ENCODE data around the gene LELP1. TPM values are rescaled to one million over a fixed set of nuclear protein-coding genes. Genes with fewer than 3 reads are reported as not detected.

Gene LELP1
- total and polyA plus RNA-seq, 10 donors, result not detected

GRCh38 chr1:153242160-153242559 is 38.9 kb downstream of the LELP1 start:
- Histone ChIP-seq H3K27ac (no peak overlapping the region), H3K9me3 (no peaks in the 10 kb centered on the region), H3K4me1 (no peaks in the 10 kb centered on the region), H3K36me3 (no peaks in the 10 kb centered on the region), H3K4me3 (no peak overlapping the region), H3K27me3 (replicated peaks in 1 of 7) (peaks cover 0 to 16% (median 0%) of the 10 kb centered on the region in 7 donors)
- intact Hi-C loops (cut with DNase I; ENCODE audit: low total_unique reads), result no loop called here
- TF ChIP-seq CTCF (IDR thresholded peaks at IDR 0.05 in 8 of 11, conservative IDR thresholded peaks at IDR 0.05 in 3 of 11) (no peak), POLR2AphosphoS5 (IDR thresholded peaks at IDR 0.05) (no peak), POLR2A (IDR thresholded peaks at IDR 0.05) (no peak)
- WGBS, 5 donors, result 77 to 92% (median 85%) methylated on average over 1 of the region's 1 CpG
- DNase-seq, result no peak

- Histone ChIP-seq H3K27ac (no peak overlapping the region), H3K9me3 (no peaks in the 10 kb centered on the region), H3K36me3 (no peaks in the 10 kb centered on the region), H3K4me1 (no peaks in the 10 kb centered on the region), H3K27me3 (replicated peaks in 1 of 7) (peaks cover 0 to 42% (median 0%) of the 10 kb centered on the region in 7 donors), H3K4me3 (no peak overlapping the region)
- WGBS, 5 donors, result 89 to 96% (median 91%) methylated on average over 4 of the region's 4 CpGs
- intact Hi-C loops (cut with DNase I; ENCODE audit: low total_unique reads), result no loop called here
- DNase-seq, result no peak
- no peak for TF ChIP-seq POLR2AphosphoS5 (IDR thresholded peaks at IDR 0.05)
Measured at GRCh38 chr1:153245466-153245865, 42.2 kb downstream of the LELP1 start.

- Histone ChIP-seq H3K4me3 (no peak overlapping the region), H3K27ac (no peak overlapping the region), H3K36me3 (no peaks in the 10 kb centered on the region), H3K4me1 (no peaks in the 10 kb centered on the region), H3K27me3 (replicated peaks in 1 of 7) (peaks cover 0 to 42% (median 0%) of the 10 kb centered on the region in 7 donors), H3K9me3 (no peaks in the 10 kb centered on the region)
- TF ChIP-seq POLR2A (IDR thresholded peaks at IDR 0.05), result no peak
- no peak for TF ChIP-seq CTCF (IDR thresholded peaks at IDR 0.05 in 8 of 11, conservative IDR thresholded peaks at IDR 0.05 in 3 of 11)
- no peak for TF ChIP-seq POLR2AphosphoS5 (IDR thresholded peaks at IDR 0.05)
- no peak for DNase-seq
- intact Hi-C loops (cut with DNase I; ENCODE audit: low total_unique reads), result no loop called here
- 72 to 92% (median 83%) methylated on average over 1 of the region's 1 CpG for WGBS, 5 donors
Measured at GRCh38 chr1:153246018-153246417, 42.8 kb downstream of the LELP1 start.

DNA sequence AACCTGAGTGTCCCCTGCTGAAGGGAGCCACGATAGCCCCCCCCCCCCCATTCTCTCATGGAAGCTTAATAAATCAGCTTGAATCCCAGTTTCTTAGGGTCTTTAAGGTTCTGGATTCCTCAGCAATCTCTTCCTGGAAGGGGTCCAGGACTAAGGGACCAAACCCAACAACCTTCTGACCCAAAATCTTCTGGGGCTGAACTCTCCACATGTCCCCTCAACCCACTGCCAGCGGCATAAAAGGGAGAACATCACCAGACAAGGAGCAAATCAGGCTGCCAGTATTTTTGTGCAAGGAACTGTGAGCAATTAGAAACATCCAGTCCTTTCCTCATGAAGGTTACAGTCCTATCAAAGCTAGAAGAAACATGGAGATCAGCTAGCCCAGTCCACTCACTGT is 43.6 kb downstream of the LELP1 start:
- Histone ChIP-seq H3K4me1 (no peaks in the 10 kb centered on the region), H3K9me3 (no peaks in the 10 kb centered on the region), H3K27ac (no peak overlapping the region), H3K4me3 (no peak overlapping the region), H3K27me3 (replicated peaks in 1 of 7) (peaks cover 0 to 42% (median 0%) of the 10 kb centered on the region in 7 donors), H3K36me3 (no peaks in the 10 kb centered on the region)
- intact Hi-C loops (cut with DNase I; ENCODE audit: low total_unique reads), result no loop called here
- DNase-seq, result no peak
- WGBS, 5 donors, result 67 to 96% (median 79%) methylated on average over 2 of the region's 2 CpGs
- TF ChIP-seq CTCF (IDR thresholded peaks at IDR 0.05 in 8 of 11, conservative IDR thresholded peaks at IDR 0.05 in 3 of 11), result no peak
- no peak for TF ChIP-seq POLR2A (IDR thresholded peaks at IDR 0.05)
- no peak for TF ChIP-seq POLR2AphosphoS5 (IDR thresholded peaks at IDR 0.05)
